Activated naive CD8-positive, alpha-beta T cell treated with anti-CD3 and anti-CD28 coated beads, Interleukin-2, amount 50 U/mL, for 16 hours (primary cell): Measurements from ENCODE around the gene ZNF326.

Experiments
- DNase-seq: peaks from one replicate; pipeline ENCODE4 v3.0.0-alpha.2; 2020; ENCODE audit warnings: low read depth, low spot score

The ZNF326 gene

GRCh38 chr1:89994805-89995597, at the start of gene ZNF326:
TSS of gene ZNF326 (plus strand) at chr1:89995110. CDS start at chr1:89995258, 148 bp downstream.
- peak; percentile 79 for DNase-seq

GRCh38 chr1:89945852-89946476, 48.9 kb upstream of the ZNF326 start:
- DNase-seq: no peak

GRCh38 chr1:89946532-89946931, 48.4 kb upstream of the ZNF326 start:
- no peak for DNase-seq

GRCh38 chr1:89948722-89949345, 46.1 kb upstream of the ZNF326 start:
- no peak for DNase-seq

- no peak for DNase-seq
Observed at GRCh38 chr1:89949991-89950624, 44.8 kb upstream of the ZNF326 start.

- DNase-seq: no peak
Observed at GRCh38 chr1:89950703-89951102, 44.2 kb upstream of the ZNF326 start.

GRCh38 chr1:89951766-89952604, 42.9 kb upstream of the ZNF326 start:
- no peak for DNase-seq

GRCh38 chr1:89952605-89953130, 42.2 kb upstream of the ZNF326 start:
- DNase-seq: no peak

- DNase-seq: no peak
Observed at GRCh38 chr1:89953131-89953626, 41.7 kb upstream of the ZNF326 start.

- DNase-seq: no peak
Observed at GRCh38 chr1:89953929-89954328, 41.0 kb upstream of the ZNF326 start.

- DNase-seq: no peak
Observed at GRCh38 chr1:89954401-89954800, 40.5 kb upstream of the ZNF326 start.

- DNase-seq: no peak
Observed at GRCh38 chr1:89955311-89956205, 39.4 kb upstream of the ZNF326 start.

- no peak for DNase-seq
Observed at GRCh38 chr1:89957107-89957506, 37.8 kb upstream of the ZNF326 start.

- no peak for DNase-seq
Observed at GRCh38 chr1:89958851-89959654, 35.9 kb upstream of the ZNF326 start.

GRCh38 chr1:89959719-89960118, 35.2 kb upstream of the ZNF326 start:
- DNase-seq: no peak

- no peak for DNase-seq
Observed at GRCh38 chr1:89962024-89962741, 32.7 kb upstream of the ZNF326 start.

GRCh38 chr1:89962742-89963075, 32.2 kb upstream of the ZNF326 start:
- DNase-seq: no peak

GRCh38 chr1:89965193-89965768, 29.6 kb upstream of the ZNF326 start:
- no peak for DNase-seq
